HL-60 (cell line): ENCODE measurements around the gene TM9SF1.

Experiments used
- POLR2AphosphoS5 ChIP-seq: IDR thresholded peaks from 2 replicates; pipeline ENCODE4 v1.6.1; 2012; ENCODE audit warnings: low read depth
- TF ChIP-seq, protein P1 (sequence below): IDR thresholded peaks from one replicate; pipeline ENCODE4 v1.5.1; 2011; ENCODE audit warnings: low read length, control low read depth, inconsistent platforms; ENCODE audit not compliant: insufficient read depth

DNA sequence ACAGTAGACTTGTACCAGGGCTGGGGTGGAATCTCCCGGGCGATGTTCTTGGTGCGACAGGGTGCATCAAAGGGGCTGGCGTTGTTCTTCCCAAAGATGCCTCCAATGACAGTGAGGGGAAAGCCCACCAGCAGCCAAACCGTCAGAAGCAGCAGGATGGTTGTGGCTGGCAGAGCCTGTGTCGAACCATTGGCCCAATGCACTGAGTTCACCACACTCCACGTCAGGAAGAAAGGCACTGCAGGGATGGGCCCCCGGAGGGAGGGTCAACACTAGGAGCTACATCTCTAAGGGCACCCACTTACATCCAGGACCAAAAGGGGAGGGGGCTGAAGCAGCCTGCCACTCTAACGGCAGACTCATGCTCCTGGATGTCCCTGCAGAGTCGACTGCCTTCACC lies 4.8 kb downstream of the TM9SF1 start:
- no peak for TF ChIP-seq POLR2AphosphoS5
- TF ChIP-seq, protein P1, sequence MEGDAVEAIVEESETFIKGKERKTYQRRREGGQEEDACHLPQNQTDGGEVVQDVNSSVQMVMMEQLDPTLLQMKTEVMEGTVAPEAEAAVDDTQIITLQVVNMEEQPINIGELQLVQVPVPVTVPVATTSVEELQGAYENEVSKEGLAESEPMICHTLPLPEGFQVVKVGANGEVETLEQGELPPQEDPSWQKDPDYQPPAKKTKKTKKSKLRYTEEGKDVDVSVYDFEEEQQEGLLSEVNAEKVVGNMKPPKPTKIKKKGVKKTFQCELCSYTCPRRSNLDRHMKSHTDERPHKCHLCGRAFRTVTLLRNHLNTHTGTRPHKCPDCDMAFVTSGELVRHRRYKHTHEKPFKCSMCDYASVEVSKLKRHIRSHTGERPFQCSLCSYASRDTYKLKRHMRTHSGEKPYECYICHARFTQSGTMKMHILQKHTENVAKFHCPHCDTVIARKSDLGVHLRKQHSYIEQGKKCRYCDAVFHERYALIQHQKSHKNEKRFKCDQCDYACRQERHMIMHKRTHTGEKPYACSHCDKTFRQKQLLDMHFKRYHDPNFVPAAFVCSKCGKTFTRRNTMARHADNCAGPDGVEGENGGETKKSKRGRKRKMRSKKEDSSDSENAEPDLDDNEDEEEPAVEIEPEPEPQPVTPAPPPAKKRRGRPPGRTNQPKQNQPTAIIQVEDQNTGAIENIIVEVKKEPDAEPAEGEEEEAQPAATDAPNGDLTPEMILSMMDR: no peak
